ENCODE results near the gene ATG4B.

Gene ATG4B

GRCh38 chr2:241668354-241668753, 30.9 kb downstream of the ATG4B start:
- DNase-seq = no peak

GRCh38 chr2:241668839-241669238, 31.3 kb downstream of the ATG4B start:
- no peak for DNase-seq

- no peak for DNase-seq
These were observed 33.0 kb downstream of the ATG4B start for GRCh38 chr2:241670333-241671110.

GRCh38 chr2:241671457-241672240, 34.2 kb downstream of the ATG4B start:
- DNase-seq = no peak

DNA sequence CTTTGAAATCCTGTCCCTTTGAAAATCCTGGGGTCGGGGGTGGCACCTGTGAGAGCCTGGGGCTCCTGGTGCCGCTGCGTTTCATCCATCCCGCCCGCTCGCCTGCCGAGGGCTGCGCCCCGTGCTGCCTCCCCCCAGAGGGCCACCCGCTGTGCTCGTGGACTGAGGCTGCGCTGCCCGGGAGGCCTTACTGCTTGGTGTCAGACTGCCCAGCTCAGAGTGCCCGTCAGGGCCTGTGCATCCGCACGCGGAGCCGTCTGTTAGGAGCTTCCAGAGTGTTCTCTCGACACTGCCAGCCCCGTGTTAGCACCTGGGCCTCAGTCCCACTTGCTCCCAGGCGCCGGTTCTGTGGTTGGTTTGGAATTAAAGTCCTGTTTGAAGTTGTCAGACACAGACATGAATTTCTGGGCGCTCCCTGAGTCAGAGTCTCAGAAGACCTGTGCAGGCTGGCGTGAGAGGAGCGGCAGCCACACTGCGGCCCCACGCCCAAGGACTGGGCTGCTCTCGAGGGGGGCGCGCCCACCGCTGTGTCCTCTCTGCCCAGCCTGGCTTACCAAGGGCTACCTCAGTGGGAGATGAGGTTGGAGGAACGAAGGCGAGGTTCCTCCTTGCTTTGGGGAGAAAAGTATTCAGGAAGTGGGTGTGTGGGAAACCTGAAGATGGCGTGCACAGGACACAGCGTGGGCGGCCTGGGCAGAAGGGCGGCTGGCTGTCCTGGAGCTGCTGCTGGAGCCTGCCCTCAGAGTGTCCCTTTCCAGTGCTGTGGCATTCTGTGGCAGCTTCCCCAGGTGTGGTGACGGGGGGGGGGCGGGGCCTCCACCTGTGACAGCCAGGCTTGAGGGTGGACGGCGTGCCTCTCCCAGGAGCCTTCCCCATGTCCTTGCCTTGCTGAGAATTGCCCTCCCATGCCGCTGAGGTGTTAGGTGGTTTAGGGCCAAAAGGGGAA, 35.0 kb downstream of the ATG4B start:
- no peak for DNase-seq

DNA sequence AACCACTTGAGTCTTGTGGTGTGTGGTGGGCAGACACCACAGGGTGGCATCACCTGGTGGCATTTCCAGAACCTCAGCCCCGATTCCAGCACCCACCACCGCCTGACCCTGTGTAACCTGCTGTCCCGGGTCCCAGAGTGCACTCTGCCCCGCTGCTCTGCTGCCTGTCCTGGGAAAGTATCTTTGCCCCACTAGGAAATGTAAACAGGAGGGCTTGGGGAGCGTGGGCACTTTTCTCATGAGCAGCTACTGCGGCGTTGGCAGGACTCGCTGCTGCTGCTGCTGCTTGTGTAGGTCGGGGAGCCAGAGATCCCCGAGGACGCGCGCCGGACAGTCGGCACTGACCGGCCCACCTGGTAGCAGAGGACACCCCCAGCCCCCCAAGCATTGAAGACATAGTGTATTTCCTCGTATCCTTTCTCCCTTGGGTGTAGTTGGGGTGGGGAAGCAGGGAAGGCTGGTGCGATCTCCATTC, 35.7 kb downstream of the ATG4B start:
- no peak for DNase-seq

- DNase-seq = no peak
These were observed 36.6 kb downstream of the ATG4B start for GRCh38 chr2:241673797-241674725.

- DNase-seq = no peak
These were observed 38.4 kb downstream of the ATG4B start for GRCh38 chr2:241675885-241676284.

DNA sequence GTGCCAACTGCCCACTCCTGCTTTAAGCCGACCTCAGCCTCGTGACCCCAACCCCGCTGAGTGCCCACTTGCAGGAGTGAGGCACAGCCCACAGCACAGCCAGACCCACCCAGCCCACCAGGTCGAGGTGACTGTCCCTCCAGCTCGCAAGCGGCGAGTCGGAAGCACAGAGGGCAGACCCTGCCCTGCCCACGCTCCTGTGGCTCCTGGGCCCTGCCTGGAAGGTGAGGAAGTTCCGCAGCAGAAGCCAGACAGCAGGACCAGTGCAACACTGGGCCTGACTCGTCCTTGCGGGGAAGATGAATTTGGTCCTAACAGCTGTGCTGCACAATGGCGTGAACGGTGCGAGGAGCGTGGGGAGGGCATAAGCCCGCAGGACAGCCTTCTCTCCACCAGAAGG, 39.2 kb downstream of the ATG4B start:
- no peak for DNase-seq

- DNase-seq = no peak
These were observed 39.9 kb downstream of the ATG4B start for GRCh38 chr2:241677392-241677791.

- DNase-seq = no peak
These were observed 40.8 kb downstream of the ATG4B start for GRCh38 chr2:241678307-241678706.

DNA sequence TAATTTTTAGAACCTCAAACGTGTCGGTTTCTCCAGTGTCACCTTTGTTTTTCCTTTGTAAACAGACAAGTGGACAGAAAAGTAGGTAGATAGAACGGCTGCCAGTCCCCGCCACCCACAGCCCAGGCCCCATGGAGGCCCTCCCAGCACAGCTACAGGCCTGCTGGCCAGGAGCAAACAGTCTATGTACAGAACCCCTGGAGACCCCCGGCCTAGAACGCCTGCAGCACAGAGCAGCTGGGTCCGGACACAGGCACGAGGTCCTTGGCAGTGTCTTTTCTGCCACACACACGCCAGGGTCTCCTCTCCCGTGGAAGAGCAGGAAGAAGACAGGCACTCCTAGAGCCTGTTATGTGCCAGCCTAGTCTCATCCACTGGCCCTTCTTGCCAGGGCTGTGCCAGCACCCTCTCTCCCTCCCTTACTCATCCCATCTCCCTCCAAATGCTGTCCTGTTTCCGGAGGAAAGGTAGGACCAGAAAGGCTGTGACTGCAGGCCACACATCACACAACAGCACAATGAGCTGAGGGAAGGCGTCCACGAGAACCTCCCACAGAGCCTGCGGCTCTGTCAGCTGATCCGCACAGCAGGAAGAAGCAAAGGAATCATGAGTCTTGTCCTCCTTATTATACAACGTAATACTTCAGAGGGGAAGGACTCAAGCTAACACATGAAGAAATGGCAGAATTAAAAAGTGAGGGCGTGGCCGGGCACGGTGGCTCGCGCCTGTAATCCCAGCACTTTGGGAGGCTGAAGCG, 41.5 kb downstream of the ATG4B start:
- DNase-seq = no peak

DNA sequence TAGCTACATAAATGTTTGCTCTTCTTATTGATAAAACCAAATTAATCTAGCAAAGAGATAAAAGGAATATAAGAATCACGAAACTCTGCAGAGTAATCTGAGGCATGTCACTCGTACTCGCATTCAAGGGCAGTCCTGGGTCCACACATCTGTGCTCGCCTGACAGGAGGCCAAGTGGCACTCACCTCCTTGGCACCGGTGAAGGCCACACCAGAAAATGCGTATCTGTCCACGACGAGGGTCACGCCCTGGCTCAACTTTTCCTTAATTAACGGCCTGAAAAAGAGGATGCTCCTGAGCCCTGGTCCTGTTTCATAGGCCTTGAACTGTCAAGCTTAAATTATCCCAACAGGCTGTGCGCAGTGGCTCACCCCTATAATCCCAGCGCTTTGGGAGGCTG, 42.6 kb downstream of the ATG4B start:
- no peak for DNase-seq

- no peak for DNase-seq
These were observed 43.5 kb downstream of the ATG4B start for GRCh38 chr2:241680827-241681599.

- peak; percentile 1 for DNase-seq
These were observed 48.8 kb downstream of the ATG4B start for GRCh38 chr2:241686324-241686649.

GRCh38 chr2:241686650-241687425, 49.3 kb downstream of the ATG4B start, which contains the start of gene DTYMK:
DTYMK (minus strand) TSS chr2:241686815; CDS start chr2:241686783, 32 bp downstream.
- DNase-seq = peak; percentile 84

- no peak for DNase-seq
These were observed 51.8 kb downstream of the ATG4B start for GRCh38 chr2:241689306-241689705.

GRCh38 chr2:241690202-241690717, 52.8 kb downstream of the ATG4B start:
- DNase-seq = no peak

GRCh38 chr2:241692448-241692847, 55.0 kb downstream of the ATG4B start:
- no peak for DNase-seq
